Stimulated activated CD8-positive, alpha-beta memory T cell treated with anti-CD3 and anti-CD28 coated beads, Interleukin-7, amount 100 ng/mL, for 4 hours (primary cell): Measurements from ENCODE around the gene HSPA1L.

Experiments
- DNase-seq, 2 donors: peaks; one replicate each; pipeline ENCODE4 v3.0.0-alpha.2; 2020; ENCODE audit warnings: low read depth in 2 of 2

HSPA1L gene

DNA sequence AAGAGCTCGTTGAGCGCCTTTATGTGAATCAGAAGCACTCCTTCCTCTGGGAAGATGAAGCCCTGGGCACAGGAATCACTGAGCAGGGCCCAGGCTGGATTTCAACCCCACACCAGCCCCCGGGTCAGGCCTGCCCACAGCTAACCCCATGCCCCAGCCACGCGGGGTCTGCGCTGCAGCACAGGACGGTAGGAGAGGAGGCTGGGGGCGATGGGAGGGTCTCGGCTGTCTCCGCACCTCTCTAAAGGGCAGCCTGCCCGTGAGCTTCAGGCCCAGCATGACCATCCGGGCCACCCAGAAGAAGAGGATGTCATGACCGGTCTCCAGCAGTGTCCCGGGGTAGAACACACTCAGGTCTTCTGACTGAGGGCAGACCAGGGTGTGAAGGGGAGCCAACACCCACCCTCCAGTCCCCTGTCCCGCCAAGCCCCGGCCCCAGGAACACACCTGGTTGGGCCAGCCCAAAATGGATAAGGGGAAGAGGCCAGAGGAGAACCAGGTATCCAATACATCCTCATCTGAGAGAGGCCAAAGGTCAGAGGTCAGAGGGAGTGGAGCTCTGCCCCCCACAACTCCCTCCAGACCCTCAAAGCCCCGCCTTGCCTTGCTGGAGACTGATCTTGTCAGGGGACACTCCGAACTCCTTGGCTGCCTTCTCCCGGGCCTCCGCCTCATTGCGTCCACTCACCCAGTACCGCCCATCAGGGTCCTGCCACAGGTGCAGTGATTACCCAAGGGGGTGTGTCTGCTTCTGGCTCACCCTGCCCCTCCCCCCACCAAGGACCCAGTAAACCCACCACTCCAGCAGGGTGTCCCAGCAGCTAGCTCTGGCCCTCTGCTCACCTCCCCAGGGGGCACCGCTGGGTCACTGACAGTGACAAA, 33.6 kb downstream of the HSPA1L start:
- no peak for DNase-seq

DNA sequence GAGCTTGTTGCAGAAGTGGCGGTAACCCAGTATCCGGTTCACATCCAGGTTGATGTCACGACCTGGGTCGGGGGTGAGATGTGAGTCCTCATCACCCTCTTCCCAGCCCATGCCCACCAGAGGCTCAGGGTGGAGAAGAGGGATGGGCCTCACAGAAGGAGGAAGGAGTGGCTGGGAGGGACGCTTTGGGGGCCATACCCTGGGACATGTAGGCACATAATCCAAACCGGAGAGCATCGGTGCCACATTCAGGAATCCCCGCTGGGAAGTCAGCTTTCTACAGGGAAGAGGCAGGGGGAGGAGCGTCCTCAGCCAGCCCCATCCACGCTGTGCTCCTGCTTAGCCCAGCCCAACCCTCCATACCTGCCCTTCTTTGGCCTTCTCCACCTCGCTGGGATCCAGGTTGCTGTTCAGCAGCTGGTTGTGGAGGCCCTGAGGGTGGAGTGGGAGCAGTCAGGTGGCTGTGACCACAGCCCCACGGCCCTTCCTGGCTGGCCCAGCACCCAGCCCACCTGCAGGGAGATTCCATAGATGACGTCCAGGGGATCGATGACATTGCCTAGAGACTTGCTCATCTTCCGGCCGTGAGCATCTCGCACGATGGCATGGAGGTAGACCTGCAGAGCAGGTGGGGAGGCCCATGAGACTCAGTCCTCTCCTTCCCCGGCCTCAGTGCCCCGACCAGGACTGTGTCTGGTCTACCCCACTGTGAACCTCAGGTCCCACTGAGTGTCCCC, 34.4 kb downstream of the HSPA1L start:
- DNase-seq = no peak

DNA sequence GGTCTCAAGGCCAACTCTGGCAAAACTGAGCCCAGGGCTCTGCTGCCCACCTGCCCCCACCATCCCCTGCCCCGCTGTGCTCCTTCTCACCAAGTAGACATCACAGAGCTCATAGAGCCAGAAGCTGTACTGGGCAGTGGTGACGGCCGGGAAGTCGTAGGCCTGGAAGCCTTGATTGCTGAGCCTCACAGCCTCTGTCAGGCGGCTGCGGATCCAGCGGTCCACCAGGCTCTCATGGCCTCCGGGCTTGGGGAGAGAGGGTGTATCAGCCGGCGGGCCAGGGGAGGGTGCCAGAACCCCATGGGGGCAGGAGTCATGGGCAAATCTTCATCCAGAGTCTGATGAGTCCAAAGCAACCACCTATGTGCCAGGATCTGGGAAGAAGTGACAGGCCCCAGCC, 35.2 kb downstream of the HSPA1L start:
- no peak for DNase-seq

DNA sequence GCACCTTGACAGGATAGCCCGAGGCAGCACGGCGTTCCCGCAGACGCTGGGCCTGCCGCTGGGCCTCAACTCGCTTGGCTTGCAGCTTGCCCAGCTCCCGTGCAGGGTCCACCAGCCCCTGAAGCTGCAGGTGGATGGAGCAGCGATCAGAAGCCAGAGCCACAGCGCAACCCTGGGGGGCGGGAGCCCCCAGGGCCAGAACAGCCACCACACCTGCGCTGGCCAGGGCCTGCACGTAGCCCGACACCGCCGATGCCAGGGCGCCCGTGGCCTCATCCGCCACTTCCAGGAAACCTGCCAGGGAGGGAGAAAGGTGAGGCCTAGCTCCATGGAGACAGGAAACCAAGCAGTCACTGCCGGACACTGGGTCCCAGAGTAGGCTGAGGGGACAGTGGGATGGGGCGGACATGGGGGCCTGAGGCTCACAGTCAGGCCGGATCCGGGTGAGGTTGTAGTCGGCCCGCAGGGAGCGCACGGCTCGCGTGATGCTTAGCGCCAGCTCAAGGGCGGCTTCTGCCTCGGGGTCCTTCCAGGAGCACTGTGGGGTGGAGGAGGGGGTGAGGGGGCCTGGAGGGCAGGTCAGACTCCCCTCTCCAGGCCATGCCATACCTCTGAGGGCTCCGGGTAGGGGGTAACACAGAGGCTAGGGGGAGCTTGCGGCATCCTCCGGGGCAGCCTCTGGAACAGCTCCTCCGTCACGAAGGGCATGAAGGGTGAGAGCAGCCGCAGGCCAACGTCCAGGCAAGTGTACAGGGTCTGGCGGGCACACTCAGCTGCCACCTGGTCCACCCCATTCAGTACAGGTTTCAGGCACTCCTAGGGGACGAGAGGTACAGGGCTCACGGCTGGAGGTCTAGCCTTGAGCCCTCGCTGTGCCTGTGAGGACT, 35.8 kb downstream of the HSPA1L start:
- no peak for DNase-seq

DNA sequence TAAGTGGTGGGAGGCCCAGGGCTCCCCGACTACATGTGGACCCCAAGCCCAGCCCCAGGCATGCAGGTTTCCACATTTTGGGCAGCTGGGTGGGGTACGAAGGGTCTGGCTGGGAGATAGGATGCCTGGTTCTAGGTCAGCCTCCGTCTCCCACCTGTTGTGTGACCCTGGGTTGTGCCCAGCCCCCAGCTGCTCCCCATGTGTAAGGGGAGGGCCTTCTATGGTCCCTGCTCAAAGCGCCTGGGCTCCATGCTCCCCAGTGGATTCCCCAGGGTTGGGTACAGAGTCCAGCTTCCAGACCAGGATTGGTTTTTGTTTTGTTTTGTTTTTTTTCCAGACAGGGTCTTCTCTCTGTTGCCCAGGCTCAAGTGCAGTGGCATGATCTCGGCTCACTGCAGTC, 36.9 kb downstream of the HSPA1L start:
- DNase-seq = no peak

DNA sequence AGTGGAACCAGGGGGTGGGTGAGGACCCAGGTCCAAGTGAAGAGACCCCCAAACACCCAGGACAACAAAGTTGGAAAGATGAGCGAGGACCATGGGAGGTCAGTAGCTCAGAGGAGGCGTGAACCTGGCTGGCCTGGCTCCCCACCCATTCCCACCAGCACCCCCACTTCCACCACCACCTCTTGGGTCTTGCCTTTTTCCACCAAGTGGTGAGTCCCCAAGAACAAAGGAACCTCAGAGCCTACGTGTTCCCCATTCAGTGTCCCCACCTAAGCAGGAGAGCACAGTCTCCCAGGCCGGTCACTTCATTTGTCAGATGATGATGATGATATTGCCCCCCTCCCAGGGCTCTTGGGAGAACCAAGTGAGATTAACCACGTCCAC, 37.4 kb downstream of the HSPA1L start:
- DNase-seq = no peak

DNA sequence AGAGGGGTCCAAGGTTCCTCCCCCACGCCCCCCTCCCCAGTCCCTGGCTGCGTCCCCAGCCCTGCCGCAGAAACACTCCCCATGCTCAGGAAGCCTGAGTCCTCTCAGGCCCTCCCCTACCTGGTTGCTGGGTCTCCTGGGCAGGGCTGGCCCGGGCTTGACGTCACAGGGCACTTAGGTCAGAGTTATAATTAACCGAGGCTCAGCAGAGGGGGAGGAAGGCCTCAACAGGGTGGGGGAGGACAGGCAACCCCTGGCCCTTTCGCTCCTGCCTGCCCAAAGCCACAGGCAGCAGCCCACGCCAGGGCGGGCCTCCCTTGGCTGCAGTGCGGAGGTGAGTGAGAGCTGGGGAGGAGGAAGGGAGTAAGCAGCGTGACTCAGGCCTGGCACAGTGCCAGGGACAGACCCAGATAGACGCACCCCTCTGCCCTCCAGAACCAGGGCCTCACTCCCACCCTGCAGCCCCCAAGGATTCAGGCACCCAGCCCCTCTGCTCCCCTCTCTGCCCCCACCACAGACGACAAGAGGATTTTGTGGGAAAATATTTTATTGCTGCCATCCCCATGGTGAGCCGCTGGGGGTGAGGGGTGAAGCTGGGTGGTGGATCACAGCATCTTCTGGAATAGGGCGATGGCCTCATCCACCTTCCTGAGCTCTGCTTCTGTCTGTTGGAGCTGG, 38.0 kb downstream of the HSPA1L start, which contains the start of gene VWA7:
Gene VWA7 (minus strand): TSS at position 340 of the 678 bp plus-strand sequence. CDS start 549 bp downstream, outside the sequence.
- DNase-seq = peak; percentile 67 to 81

DNA sequence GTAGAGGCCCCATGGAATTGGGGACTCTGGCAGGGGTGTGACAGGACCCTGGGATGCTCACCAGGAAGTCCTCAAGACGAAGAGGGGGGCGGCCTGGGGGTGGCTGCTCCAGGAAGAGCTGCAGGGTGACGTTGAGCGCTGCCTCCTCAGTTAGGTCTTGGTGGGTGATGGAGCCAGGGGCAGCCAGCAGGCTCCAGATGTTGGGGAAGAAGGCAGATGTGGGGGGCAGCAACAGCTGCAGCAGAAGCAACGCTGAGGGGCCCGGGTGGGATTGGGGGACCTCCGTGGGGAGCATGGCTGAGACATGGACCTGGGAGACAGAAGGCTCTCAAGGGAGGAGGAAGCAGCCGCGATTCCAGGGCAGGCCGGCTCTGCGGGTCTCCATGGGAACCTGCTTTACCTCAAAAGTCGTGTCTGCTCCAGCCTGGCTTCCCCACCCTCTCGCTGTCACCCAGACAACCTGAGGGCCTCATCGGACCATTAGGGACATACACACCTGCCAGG, 38.5 kb downstream of the HSPA1L start:
- DNase-seq = no peak

DNA sequence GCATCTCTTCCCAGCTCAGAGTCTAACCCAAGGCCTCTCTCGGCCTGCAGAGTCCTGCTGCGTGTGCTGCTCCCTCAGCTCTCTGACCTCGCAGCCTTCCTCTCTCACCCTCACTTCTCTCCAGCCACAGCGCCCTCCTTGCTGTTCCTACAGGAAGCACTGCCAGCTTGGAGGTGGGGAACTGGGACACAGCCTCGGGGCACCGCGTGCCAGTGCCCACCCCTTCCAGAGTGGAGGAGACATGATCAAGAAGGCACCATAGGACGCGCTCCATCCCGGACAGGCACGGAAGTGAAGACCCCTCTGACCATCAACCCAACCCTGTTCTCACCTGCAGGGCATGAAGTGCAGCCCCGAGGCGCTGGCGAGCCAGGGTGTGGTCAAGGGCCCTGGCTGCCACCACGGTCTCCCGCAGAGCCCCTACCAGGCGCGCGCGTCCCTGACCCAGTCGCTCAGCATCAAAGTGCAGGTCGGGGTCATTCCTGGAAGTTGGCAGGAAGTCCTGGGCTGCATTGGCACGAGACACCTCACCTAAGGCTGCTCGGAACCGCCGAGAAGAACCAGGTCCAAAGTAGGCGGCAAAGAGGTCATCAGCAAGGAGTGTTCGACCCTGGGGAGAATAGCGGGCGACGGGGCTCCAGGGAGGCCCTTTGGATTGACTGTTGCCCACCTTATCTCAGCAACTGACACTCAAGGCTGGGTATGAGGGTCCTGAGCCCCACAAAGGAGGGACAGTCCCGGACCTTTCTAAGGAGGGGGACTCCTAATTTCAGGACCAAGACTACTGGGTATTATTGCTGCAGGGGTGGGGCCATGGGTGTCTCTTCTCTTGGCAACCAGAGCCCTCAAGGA, 39.2 kb downstream of the HSPA1L start:
- DNase-seq = no peak

DNA sequence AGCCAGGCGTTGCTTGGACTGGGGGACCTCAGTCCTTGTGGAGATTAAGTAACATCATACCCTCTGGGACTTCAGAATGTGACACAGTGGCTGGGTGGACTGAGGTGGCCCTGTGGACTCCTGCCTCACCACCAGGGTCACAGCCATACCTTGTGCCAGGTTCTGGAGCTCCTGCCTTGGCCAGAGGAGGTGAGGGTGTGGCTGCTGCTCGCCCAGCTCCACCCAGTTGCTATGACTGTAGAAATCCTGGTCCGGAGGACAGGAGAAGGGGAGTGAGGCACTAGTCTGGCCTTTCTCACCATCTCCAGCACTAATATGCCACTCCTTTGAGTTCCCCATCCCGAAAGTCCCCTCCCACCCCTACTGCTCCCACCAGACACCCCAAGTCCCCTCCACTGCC, 39.9 kb downstream of the HSPA1L start:
- no peak for DNase-seq

DNA sequence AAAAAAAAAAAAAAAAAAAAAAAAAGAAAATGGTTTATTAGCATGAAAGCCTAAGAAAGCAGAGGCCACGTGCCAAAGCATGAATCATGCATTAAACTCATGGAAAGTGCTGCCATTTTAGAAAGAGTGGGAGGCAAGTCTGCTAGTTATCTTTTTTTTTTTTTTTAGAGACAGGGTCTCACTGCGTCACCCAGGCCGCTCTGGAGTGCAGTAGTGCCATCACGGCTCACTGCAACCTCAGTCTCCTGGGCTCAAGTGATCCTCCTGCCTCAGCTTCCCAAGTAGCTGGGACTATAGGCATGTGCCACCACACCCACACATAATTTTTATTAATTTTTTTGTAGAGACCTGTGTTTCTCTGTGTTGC, 43.1 kb downstream of the HSPA1L start:
- peak; percentile 28 to 35 for DNase-seq

DNA sequence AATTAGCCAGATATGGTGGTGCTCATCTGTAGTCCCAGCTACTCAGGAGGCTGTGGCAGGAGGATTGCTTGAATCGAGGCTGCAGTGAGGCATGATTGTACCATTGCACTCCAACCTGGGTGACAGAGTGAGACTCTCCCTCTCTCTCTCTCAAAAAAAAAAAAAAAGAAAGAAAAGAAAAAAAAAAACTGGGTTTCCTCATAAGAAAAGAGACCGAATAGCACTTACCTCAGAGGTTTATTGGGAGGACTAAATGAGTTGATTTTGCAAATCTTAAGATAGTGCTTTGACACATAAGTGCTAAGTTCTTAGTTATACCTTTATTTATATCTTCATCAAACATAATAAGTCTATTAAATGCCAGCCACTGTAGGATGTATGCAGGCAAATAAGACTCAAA, 44.2 kb downstream of the HSPA1L start:
- DNase-seq = no peak

DNA sequence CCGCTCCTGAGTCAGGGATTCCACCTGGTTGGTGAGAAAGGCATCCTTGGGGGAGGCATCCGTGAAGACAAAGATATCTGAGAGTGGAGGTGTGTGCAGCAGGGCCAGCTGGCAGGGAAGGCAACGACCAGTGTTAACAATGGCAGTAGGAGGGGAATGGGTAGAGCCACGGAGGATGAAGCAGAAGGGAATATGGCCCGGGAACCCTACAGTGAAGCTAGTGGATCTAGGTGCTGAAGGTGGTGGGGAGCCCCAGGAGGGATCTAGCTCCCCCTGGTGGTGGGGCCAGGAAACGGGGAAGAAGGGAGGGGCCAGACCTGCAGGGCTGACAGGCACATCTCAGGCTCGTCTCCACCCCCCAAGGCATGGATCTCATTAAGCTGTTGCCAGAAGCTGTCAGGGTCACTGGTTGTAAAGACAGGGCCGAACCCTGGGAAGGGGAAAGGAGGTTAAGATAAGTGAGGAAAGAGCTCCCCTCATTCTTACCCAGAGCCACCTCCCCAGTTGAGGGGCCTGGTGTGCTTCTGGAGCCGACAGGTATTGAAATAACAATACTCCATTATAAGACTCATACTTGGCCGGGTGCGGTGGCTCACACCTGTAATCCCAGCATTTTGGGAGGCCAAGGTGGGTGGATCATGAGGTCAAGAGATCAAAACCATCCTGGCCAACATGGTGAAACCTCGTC, 45.3 kb downstream of the HSPA1L start:
- DNase-seq = peak; percentile 60 to 64

DNA sequence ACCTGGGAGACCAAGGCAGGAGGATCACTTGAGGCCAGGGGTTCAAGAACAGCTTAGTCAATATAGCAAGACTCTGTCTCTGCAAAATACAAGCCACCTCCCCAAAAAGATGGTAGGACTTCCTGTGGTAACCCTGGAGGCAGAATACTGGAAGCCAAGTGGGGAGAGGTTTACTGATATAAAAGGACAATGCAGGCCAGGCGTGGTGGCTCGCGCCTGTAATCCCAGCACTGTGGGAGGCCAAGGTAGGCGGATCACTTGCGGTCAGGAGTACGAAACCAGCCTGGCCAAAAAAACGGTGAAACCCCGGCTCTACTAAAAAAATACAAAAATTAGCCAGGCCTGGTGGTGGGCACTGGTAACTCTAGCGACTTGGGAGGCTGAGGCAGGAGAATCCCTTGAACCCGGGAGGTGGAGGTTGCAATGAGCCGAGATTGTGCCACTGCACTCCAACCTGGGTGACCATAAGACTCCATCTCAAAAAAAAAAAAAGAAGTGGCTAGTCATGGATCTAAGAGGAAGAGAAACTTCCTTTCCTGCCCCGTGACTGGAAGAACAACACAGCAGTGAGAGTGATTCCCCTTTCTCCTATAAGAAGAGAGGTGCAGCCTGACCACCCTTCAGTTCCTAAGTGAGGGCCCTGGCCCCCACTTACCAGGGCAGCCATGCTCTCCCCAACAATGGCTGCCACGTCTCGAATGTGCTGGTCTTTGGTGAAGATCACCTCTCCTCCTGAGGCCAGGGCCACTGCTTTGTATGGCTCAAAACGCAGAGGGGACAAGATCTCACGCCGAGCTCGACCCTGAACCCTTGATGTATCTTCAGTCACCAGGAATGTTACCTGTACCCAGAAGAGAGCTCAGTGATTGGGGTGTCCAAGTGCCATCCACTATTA, 46.5 kb downstream of the HSPA1L start:
- DNase-seq = no peak

DNA sequence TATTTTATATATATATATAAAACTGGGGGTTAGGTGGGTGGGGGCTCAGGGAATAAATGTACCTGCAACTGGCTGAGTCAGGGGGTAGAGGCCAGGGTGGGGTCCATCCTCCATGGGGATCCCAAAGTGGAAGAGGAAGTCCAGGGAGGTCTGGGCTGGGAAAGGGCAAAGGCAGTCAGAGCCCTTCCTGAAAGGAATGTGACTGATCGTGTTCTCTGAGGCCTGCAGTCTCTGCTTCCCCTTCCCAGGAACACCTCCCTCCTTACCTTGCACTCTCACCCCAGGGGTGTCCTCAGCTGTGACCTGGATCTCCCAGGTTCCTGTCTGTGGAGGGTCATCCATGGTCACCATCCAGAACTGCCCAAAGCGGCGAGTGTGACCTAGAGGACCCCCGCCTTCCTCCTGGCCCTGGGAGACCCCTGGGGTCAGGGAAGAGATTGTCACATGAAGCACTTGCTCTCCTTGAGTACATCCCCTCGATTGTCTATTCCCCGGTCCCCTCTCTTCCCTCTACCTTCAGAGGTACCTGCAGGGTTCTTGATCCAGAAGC, 47.9 kb downstream of the HSPA1L start:
- DNase-seq = no peak

DNA sequence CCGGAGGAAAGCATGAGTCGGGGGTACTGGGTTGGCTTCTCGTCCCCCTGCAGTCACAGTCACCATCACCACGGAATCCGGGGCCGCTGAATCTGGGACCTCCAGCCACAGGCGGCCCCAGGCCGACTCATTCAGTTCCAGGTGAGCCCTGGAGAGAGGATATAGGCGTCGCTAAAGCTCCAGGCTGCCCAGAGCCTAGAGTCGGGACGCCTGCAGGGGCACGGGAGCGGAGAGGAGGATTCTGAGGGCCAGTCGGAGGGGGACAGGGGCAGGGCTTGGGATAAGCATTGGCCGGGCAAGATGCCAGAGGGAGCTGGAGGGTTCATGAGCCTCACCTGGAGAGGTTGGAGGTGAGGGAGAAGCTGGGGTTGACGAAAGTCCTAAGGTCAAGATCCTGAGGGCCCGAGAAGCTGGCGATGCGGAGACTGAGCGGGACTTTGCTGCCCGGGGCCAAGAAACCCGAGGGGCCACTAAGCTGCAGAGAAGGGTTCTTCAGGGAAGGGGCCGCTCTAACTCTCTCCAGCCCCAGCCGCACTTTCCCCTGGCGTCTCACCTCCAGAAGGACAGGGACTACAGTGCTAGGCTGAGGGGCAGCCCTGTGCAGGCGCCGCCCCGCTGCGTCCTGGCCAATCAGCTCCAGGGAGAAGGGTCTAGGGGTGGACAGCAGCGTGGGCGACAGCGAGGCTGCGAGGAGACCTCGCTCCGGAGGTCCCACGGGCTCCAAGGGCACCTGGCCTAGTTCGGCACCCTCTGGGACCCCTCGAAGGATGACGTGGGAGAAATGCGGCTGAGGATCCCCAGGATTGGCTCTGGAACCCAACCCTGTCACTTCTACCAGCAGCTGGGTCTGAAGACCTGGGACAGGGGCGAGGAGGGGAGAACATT, 48.9 kb downstream of the HSPA1L start:
- no peak for DNase-seq

DNA sequence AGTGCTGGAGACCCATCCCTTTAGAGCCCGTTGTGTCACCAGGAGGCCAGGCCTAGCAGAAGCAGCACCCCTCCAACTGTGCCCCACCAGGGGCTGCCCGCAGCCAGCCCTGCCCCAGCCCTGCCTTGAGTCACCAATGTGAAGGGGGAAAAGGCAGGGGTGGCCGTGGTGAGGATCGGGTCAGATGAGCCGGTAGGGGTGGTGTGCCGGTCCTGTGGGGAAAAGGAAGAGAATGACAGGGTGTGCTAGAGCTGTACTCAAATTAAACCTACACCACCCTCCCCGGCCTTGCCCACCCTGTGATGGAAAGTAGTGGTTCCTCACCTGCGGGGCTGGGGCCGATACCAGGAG, 49.5 kb downstream of the HSPA1L start:
- DNase-seq = no peak

DNA sequence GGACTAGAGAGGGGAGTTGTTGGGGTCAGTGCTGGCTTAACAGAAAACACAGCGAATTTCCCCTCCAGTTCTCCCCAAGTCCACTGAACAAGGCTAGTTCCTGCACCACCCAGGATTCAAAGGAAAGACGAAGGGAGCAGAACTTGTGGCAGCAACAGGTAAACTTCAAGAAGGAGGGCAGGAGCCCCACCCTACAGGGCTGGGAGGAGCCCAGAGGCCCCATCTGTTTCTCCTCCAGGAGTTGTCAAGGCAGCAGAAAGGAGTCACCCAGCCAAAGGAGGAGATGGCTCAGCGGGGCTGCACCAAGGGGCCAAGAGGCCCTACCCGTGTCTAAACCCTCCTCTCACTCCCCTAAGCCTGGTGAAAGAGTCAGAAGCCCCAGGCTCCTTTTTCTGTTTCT, 50.9 kb downstream of the HSPA1L start:
- no peak for DNase-seq
